ENCODE data around the gene GPR15. TPM values are rescaled to one million over a fixed set of nuclear protein-coding genes. Genes with fewer than 3 reads are reported as not detected.

Gene GPR15
- total and polyA plus RNA-seq, 2 donors (not counting 3 experiments of a cell fraction or from before 2014, with no cell fraction given): not detected

DNA sequence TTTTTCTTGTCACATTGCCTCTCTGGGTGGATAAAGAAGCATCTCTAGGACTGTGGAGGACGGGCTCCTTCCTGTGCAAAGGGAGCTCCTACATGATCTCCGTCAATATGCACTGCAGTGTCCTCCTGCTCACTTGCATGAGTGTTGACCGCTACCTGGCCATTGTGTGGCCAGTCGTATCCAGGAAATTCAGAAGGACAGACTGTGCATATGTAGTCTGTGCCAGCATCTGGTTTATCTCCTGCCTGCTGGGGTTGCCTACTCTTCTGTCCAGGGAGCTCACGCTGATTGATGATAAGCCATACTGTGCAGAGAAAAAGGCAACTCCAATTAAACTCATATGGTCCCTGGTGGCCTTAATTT is 478 bp downstream of the GPR15 start:
- DNase-seq (ENCODE audit: low read depth, low spot score): no peak
- dilution Hi-C loops (cut with MboI; ENCODE audit: extremely low pct_ligation_motif_present, low sequenced_read_pairs): no loop called here
- FAIRE-seq: no peak
- no peak overlapping the region for H3K9ac ChIP-seq (replicated peaks; ENCODE audit: extremely low read depth, insufficient read depth, low read length)
- no peak overlapping the region for H3K27ac ChIP-seq (ENCODE audit: insufficient read depth, low read depth, low read length)
- intact Hi-C loops (cut with micrococcal nuclease): no loop called here
- H3K4me3 ChIP-seq (replicated peaks in 1 of 3; ENCODE audit: insufficient read depth in 1 of 3, low read depth in 1 of 3, low read length in 3 of 3): no peak overlapping the region
- POLR2A ChIA-PET: no interaction called here
- no peaks in the 10 kb centered on the region for H3K4me1 ChIP-seq (ENCODE audit: control insufficient read depth, extremely low read depth, insufficient read depth, low read length)
- BruUV-seq (replicated peaks): no TSS peak
- no peaks in the 10 kb centered on the region for H3K79me2 ChIP-seq (ENCODE audit: control insufficient read depth, insufficient read depth, low read length)
- no peaks in the 10 kb centered on the region for H3K36me3 ChIP-seq (ENCODE audit: control insufficient read depth in 2 of 2, extremely low read depth in 1 of 2, insufficient read depth in 2 of 2, low read length in 2 of 2)
- H3K9me3 ChIP-seq (replicated peaks; ENCODE audit: control insufficient read depth, insufficient read depth, low read length): no peaks in the 10 kb centered on the region
- peaks cover 20 to 26% of the 10 kb centered on the region in 2 experiments for H3K27me3 ChIP-seq (ENCODE audit: control insufficient read depth in 2 of 2, insufficient read depth in 2 of 2, low read length in 2 of 2)
- no peak overlapping the region for H3K4me2 ChIP-seq (ENCODE audit: insufficient read depth, low read length)
- no peak for TF ChIP-seq MYC (IDR thresholded peaks at IDR 0.05; ENCODE audit: low read depth, low read length)
- TF ChIP-seq, protein P1, sequence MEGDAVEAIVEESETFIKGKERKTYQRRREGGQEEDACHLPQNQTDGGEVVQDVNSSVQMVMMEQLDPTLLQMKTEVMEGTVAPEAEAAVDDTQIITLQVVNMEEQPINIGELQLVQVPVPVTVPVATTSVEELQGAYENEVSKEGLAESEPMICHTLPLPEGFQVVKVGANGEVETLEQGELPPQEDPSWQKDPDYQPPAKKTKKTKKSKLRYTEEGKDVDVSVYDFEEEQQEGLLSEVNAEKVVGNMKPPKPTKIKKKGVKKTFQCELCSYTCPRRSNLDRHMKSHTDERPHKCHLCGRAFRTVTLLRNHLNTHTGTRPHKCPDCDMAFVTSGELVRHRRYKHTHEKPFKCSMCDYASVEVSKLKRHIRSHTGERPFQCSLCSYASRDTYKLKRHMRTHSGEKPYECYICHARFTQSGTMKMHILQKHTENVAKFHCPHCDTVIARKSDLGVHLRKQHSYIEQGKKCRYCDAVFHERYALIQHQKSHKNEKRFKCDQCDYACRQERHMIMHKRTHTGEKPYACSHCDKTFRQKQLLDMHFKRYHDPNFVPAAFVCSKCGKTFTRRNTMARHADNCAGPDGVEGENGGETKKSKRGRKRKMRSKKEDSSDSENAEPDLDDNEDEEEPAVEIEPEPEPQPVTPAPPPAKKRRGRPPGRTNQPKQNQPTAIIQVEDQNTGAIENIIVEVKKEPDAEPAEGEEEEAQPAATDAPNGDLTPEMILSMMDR (IDR thresholded peaks at IDR 0.05; ENCODE audit: extremely low read depth in 1 of 2, insufficient read depth in 1 of 2, low read depth in 1 of 2, low read length in 2 of 2): no peak
- no peak for TF ChIP-seq GATA2 (IDR thresholded peaks at IDR 0.05; ENCODE audit: insufficient read depth, insufficient read length, low read depth, low read length)
- TF ChIP-seq POLR2AphosphoS5 (IDR thresholded peaks at IDR 0.05; ENCODE audit: insufficient read depth, low read depth, low read length): no peak
- no peak for TF ChIP-seq JUN (IDR thresholded peaks at IDR 0.05; ENCODE audit: borderline replicate concordance, insufficient read depth, insufficient read length, low read depth)
- no peak for TF ChIP-seq POLR2A (IDR thresholded peaks at IDR 0.05; ENCODE audit: low read depth, low read length)
- no peak for TF ChIP-seq EZH2 (IDR thresholded peaks at IDR 0.05; ENCODE audit: borderline replicate concordance, low read depth, low read length, severe bottlenecking)
- TF ChIP-seq, protein P2, sequence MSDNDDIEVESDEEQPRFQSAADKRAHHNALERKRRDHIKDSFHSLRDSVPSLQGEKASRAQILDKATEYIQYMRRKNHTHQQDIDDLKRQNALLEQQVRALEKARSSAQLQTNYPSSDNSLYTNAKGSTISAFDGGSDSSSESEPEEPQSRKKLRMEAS (IDR thresholded peaks at IDR 0.05; ENCODE audit: insufficient read depth, insufficient read length): no peak
- no peak for TF ChIP-seq FOS (IDR thresholded peaks at IDR 0.05; ENCODE audit: borderline replicate concordance, insufficient read depth, low read length)
- no peaks in the 10 kb centered on the region for H3K9me1 ChIP-seq (replicated peaks; ENCODE audit: control insufficient read depth, extremely low read depth, insufficient read depth, low read length)
- no peaks in the 10 kb centered on the region for H4K20me1 ChIP-seq (replicated peaks; ENCODE audit: control insufficient read depth, extremely low read depth, insufficient read depth, low read length)
- CTCF ChIA-PET: interaction anchor here (1.0 kb wide), 1 partner anchor 9 kb away, joined by 3 read pairs; the partner anchor contains the start of gene CLDND1
- H2AFZ ChIP-seq (ENCODE audit: low read depth, low read length): no peak overlapping the region
